ENCODE measurements around the gene ISYNA1.

Gene ISYNA1

DNA sequence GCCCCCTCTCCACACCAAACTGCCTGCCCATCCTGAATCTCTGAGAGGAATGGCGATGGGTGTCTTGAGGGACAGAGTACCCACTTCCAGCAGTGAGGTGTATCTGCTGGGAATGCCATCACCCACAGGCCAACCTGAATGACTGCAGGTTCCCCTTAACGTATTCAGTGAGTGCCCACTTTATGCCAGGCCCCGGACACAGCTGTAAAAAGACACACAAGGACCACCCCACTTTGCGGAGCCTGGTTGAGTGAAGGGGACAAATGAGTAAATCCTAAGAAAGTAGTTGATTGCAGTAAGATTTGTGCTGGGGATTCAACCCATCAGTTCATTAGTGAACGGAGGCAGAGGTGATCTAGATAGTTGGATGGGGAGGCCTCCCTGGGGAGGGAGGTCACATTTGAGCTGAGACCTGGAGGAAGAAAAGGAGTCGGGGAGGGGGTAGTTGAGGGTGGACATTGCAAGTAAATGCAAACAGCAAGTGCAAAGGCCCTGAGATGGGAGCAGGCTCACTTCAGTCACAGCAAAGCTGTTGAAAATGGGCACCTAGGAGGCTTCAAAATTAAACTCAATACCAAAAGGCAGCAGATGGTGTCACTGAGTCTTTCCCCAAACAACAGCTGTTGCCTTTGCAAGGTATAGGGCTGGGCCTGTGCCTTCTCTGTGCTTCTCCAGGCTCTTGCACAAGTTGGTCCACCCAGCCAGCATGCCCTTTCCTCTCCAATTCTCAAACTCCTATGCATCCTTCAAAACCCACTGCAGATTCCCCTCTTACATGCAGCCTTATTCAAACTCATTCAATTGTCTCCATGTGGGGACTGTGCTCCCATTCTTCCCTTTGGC, 47.6 kb downstream of the ISYNA1 start:
- DNase-seq: no peak

DNA sequence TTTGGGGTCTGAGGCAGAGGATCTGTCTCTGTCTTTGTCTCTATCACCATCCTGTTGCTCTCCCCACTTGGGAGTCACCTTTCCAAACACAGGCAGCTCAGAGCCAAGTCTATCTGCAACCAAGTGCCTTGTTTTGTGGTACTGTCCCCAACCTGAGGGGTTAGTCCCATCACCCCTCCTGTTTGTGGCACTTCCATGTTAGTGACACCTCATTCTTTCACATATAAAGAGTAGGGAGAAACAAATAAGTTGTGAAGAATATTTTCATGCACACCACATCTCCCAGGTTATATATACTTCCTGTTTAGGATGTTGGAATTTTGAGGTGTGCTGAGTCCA, 48.2 kb downstream of the ISYNA1 start:
- no peak for DNase-seq

DNA sequence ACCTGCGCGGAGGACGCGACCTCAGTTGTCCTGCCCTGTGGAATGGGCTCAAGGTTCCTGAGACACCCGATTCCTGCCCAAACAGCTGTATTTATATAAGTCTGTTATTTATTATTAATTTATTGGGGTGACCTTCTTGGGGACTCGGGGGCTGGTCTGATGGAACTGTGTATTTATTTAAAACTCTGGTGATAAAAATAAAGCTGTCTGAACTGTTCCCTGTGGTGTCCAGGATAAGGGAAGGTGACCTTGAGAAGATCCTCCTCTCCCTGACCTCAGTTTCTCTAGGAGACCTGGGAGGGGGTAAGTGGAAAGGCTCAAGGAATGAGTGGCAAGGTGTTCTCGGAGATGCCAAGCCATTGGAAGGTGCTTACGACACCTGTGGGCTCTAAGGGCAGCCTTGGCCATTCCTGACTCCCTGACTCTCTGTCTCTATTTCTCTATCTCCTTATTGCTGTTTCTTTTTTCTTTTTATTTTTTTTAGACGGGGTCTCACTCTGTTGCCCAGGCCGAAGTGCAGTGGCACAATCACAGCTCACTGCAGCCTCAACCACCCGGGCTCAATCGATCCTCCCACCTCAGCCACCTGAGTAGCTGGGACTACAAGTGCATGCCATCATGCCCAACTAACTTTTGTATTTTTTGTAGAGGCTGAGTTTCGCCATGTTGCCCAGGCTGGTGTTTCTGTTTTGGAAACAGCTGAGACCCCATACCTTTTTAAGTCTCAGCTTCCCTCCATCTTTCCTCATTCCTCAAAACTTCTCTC, 48.8 kb downstream of the ISYNA1 start:
- no peak for DNase-seq

DNA sequence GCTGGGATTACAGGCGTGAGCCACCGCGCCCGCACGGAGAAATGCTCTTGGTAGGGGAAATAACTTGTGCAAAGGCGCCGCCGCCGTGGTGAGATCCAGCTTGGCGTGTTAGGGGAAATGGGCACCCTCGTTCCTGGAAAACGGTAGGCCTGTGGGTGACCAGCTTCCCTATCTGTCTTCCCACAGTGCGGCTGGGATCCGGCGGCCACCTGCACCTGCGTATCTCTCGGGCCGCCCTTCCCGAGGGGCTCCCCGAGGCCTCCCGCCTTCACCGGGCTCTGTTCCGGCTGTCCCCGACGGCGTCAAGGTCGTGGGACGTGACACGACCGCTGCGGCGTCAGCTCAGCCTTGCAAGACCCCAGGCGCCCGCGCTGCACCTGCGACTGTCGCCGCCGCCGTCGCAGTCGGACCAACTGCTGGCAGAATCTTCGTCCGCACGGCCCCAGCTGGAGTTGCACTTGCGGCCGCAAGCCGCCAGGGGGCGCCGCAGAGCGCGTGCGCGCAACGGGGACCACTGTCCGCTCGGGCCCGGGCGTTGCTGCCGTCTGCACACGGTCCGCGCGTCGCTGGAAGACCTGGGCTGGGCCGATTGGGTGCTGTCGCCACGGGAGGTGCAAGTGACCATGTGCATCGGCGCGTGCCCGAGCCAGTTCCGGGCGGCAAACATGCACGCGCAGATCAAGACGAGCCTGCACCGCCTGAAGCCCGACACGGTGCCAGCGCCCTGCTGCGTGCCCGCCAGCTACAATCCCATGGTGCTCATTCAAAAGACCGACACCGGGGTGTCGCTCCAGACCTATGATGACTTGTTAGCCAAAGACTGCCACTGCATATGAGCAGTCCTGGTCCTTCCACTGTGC, 49.6 kb downstream of the ISYNA1 start:
- peak; percentile 27 for DNase-seq

DNA sequence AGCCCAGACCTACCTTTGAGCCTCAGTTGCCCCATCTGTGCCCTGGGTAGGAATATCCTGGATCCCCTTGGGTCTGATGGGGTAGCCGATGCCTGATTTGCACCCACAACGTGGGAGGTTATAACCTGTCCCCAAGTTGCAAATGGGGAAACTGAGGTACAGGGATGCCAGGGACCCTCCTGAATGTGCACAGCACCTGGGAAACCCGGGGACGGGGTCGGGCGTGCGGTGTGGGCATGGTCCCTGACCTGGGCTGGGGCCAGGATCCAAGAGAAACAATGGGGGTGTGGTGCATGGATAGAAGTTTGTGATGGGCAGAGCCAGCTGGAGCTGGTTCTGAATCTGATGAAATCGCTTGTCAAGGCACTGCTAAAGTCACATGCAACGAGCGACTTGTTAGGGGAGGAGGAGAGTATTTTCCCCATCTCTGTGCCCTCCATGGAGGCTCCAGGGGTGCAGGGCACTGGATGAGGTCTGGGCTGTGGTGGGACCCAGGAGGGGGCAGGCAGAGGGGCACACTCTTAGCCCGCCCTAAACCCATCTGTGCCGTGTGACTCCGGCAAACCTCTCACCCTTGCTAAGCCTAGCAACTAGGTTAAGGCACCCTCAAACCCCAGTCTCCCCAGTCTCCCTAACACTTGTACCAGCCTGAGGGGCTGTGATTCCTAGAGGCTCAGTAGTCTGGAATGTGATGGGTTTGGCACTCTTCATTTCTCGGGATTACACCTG, 51.2 kb downstream of the ISYNA1 start:
- DNase-seq: no peak

DNA sequence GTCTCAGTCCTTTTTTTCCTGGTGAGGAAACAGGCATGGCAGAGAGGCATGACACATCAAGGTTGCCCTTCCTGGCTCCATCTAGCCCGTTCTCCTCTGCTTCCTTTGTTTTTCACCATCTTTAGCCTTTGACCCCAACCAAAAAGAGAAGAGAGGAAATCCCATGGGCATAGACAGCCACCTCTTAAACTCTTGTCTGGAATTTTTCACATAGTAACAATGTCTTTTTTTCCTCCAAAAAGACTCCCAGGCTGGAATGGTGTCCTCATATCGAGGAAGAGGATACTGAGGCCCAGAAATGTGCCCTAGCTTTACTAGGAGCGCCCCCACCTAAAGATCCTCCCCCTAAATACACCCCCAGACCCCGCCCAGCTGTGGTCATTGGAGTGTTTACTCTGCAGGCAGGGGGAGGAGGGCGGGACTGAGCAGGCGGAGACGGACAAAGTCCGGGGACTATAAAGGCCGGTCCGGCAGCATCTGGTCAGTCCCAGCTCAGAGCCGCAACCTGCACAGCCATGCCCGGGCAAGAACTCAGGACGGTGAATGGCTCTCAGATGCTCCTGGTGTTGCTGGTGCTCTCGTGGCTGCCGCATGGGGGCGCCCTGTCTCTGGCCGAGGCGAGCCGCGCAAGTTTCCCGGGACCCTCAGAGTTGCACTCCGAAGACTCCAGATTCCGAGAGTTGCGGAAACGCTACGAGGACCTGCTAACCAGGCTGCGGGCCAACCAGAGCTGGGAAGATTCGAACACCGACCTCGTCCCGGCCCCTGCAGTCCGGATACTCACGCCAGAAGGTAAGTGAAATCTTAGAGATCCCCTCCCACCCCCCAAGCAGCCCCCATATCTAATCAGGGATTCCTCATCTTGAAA, 52.0 kb downstream of the ISYNA1 start, which contains the start of gene GDF15:
TSS of gene GDF15 (plus strand) at position 484 of the 868 bp plus-strand sequence. CDS start at position 516, 32 bp downstream.
- peak; percentile 58 for DNase-seq

DNA sequence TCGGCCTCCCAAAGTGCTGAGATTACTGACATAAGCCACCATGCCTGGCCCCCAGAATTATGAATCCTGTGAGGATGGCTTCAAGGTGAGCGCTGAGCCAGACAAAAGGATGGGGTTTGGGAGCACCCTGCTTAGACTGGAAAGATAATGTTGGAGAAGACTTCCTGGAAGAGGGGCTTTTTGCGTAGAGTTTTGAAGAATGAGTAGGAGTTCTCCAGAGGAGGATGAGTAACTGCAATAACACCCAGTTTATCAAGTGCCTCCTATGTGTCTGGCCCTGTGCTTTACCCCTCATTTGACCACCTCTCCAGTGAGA, 52.6 kb downstream of the ISYNA1 start:
- DNase-seq: no peak

DNA sequence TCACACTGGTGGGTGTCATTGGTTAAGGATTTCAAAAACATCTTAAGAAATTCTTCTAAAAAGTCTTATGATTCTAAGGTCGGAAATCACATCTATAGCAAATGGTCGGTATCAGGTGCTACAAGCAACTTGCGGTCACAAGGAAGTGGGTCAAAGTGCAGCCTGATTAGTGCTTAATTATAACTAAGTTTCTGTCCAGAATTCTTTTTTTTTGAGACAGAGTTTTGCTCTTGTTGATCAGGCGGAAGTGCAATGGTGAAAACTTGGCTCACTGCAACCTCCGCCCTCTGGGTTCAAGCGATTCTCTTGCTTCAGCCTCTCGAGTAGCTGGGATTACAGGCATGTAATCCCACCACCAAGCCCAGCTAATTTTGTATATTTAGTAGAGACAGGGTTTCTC, 53.2 kb downstream of the ISYNA1 start:
- no peak for DNase-seq

Measured in HCEC 1CT (cell line).